HG02610 (cell line): ENCODE measurements around the gene SLC5A11.
"Not testable (repeated sequence)": the region's sequence is repeated elsewhere in the genome, so short reads cannot be mapped to it uniquely, and the experiment has no call there.

ENCODE experiments used
- ATAC-seq: cut with Tn5 transposase; IDR thresholded peaks from one replicate; pipeline ENCODE4 v1.9.1; 2021; ENCODE audit warnings: mild to moderate bottlenecking, moderate library complexity; ENCODE audit not compliant: unreplicated experiment

Gene SLC5A11

DNA sequence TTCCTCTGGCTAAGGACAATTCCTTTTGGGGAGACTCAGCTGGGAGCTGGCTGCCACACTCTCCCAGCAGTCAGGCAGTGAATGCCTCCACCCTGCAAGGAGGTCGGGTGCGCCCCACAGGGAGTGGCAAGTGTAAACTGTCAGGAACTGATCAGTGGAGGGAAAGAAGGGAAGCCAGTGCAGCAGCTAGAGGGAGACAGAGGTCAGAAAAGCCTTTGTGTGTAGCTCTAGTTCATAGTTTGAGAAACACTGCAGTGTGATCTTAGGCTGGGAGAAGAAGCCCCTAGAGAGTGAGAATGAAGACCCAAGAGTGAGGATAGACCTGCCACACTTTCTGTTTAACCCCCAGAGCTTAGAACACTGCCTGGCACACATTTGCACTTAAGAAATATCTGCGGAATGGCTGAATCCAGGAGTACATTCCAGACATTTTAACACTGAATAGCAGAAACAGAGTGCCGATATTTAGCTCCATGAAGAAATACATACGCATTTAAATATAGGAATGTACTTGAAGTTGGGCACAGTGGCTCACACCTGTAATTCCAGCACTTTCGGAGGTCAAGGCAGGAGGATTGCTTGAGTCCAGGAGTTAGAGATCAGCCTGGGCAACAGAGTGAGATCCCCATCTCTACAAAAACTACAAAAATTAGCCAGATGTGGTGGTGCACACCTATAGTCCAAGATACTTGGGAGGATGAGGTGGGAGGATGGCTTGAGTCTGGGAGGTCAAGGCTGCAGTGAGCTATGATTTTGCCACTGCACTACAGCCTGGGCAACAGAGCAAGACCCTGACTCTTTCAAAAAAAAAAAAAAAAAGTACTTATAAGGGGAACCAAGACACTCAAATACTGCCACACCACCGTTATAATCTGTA, 11.1 kb upstream of the SLC5A11 start:
- no peak for ATAC-seq

DNA sequence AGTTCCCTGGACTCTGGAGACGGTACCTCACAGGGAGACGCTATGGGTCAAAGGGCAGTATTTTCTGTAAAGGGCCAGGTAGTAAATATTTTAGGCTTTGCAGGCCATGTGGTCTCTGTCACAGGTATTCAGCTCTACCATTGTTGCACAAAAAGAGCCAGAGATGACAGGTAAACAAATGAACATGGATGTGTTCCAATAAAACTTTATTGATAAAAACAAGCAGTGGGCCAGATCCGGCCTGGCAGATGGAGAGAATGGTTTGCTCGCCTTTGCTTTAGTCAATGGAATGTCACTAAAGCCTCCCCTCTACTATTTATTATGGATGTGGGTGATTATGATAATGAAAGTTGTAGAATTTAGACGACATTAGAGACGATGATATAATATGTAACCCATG, 8.9 kb upstream of the SLC5A11 start:
- ATAC-seq = no peak

DNA sequence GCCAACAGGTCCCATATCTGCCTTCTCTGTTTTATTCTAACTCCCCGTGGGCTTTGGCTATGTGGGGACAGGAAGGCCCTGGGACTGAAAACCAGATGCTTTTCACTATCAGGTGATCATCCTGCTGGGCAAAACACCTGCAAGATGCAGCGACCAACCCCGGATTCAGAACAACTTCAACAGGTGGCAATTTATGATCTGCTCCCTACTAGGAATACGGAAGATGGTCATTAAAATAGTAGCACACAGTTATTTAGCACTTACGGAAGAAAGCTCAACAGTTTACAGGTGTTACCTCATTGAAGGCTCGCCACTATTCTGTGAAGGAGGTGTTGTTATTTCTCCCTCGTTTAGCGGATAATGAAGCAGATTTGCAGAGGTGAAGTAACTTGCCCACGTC, 7.8 kb upstream of the SLC5A11 start:
- no peak for ATAC-seq

DNA sequence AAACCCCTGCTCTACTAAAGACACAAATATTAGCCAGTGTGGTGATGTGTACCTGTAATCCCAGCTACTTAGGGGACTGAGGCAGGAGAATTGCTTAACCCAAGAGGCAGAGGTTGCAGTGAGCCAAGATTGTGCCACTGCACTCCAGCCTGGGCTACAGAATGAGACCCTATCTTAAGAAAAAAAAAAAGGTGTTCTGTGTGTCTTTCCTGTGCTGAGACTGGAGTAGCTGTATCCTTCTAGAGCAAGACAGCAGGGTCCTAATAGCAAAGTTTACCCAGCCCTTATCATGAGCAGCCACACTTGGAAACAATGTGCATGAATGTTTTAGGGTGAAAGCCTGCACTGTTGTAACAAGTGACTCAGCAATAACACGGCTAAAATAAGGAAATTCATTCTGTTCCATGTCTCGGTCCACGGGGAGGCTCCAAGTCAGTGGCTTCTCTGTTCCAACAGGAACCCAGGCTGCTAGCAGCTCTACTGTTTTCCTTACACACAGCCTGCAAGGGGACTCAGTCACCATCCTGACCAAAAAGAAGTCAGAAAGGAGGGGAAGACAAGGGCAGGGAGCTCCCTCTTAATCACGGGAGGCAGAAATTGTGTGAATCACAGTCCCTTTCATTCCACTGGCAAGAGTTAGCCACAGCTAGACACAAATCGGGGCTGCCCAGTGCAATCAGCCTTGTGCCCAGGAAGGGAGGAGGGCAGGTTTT, 7.1 kb upstream of the SLC5A11 start:
- no peak for ATAC-seq

DNA sequence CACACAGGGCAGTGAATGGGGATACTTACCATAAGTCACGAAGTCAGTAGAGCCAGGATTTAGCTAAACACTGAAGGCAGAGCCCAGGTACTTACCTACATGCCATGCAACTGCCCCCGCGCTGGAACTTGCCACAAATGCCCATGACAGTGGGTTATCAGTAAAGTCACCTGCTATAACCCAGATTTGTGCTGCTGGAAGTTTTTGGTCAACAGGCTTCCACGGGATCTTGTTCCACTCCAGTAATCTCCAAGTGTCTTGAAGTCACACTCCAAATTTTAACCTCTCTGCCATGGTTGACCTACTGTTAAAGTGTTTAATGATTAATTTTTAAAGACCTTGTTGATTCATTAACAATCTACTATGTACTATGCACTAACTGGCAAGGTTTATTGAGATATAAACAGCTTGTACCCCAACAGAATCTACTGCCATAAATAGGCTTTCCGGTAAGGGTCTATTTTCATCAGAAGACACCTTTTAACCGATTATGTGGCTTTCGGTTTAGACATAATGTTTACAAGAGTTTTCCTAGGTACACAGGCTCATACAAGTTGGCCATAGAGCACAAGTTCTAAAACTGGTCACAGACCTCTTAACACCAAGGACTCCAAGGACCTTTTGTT, 6.3 kb upstream of the SLC5A11 start:
- ATAC-seq = no peak

DNA sequence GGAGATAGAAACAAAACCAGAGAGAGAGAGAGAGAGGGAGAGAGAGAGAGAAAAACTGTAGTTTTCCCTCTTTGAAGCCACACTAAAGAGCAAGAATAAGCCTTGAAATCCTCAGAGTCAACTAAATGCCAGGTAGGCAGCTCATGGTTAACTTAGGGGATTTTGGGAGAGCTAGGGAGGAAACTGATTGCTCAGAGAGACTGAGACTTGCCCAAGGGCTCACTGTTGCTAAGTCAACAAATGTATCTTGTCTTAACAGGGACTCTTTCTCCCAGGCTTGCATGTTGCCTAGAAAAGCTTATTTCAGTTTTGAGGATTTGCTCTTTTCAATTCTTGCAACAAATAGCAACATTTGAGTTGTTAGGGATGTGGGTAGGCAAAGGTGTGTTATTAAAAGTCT, 4.5 kb upstream of the SLC5A11 start:
- ATAC-seq = no peak

DNA sequence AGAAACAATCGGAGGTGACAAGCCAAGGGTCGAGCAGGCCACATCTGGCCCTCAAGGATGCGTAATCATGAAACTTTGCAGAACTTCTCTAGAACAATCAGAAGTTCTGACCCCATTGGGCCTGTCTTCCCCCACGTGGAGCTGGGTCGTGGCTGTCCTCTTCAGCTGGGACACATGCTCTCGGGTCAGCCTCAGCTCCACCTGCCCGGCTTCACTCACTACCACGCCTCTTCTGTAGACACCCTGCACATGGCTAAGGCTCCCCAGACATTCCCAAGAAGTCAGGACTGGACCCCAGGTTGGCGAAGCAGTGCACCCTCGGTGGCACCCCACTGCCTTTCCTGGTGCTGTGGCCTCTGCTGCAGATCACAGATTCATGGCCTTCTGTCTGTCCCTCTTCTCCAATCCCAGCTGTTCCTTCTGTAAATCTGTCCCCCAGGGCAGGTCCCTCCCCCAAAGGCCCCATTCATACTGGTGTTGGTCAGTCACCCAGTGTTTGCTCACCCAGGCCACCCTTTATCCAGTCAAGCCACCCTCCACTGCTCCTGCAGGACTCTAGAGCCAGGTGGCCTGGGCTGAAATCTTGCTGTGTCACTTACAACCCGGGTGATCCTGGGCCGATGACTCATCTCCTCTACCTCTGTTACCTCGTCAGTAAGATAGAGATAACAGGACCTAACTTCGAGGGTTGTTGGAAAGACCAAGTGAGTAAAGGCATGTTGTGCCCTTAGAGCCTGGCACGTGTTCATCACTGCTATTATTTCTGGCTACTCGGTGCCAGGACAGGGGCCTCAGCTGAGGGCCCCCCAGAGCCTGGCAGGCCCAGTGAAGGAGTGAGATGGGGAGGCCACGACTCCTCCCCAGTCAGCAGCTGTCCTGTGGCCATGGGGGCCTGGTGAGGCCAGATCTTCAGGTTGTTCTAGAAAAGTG, 1.4 kb upstream of the SLC5A11 start:
- ATAC-seq = no peak

DNA sequence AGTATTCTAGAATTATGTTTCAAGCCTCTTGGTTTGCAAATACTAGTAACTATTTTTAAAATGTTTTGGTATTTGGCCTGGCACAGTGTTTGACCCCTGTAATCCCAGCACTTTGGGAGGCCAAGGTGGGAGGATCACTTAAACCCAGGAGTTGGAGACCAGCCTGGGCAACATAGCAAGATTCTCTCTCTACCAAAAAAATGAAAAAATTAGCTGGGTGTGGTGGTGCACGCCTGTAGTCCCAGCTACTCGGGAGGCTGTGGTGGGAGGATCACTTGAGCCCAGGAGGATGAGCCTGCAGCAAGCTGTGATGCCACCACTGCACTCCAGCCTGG, 765 bp upstream of the SLC5A11 start:
- ATAC-seq = not testable (repeated sequence)

DNA sequence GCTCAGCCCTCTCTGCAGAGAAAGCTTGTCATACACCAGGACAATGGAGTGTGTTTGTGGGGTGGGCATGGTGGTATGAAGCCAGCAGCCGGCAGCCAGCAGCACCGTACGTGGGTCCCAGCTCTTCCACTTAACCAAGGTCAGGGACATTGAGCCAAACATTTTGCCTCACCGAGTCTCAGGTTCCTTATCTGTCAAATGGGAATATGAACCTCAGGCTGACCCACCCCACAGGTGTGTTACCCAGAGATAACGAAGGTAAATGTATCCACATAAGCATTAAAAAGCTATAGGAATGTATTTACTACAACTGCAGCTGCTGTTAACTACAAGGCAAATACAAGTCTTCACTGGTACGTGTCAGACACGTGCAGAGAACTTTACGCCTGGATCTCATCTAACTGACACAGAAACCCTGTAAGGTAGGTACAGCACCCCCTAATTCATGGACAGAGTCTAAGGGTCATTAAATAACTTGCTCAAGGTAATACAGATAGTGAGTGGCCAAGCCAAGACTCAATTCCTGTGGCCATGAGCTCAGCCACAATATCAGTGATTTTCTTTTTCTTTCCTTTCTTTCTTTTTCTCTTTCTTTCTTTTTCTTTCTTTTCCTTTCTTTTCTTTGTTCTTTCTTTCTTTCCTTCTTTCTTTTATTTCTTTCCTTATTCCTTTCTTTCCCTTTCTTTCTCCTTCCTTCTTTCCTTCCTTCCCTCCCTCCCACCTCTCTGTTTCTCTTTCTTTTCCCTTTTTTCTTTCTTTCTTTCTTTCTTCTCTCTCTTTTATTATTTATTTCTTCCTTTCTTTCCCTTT, 990 bp downstream of the SLC5A11 start:
- no peak for ATAC-seq

DNA sequence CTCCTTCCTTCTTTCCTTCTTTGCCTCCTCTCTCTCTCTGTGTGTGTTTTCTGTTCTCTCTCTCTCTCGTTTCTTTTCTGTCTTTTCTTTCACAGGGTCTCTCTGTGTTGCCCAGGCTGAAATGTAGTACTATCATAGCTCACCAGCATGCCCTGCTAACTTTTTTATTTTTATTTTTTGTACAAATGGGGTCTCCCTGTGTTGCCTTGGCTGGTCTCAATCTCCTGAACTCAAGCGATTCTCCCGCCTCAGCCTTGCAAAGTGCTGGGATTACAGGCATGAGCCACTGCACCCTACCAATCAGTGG, 1.5 kb downstream of the SLC5A11 start:
- ATAC-seq = no peak

DNA sequence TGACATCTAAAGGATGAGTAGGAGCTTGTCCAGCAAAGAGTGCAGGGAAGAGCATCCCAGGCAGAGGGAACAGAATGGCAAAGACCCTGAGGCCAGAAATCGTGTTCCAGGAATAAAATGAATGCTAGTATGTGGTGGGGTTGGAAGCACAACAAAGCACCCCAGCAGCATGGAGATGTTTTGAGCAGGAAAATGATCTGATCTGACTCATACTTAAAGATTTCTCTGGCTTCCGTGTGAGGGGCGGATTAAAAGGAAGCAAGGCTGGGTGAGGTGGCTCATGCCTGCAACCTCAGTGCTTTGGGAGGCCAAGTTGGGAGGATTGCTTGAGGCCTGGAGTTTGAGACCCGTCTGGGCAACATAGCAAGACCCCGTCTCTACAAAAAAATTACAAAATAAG, 2.3 kb downstream of the SLC5A11 start:
- no peak for ATAC-seq

DNA sequence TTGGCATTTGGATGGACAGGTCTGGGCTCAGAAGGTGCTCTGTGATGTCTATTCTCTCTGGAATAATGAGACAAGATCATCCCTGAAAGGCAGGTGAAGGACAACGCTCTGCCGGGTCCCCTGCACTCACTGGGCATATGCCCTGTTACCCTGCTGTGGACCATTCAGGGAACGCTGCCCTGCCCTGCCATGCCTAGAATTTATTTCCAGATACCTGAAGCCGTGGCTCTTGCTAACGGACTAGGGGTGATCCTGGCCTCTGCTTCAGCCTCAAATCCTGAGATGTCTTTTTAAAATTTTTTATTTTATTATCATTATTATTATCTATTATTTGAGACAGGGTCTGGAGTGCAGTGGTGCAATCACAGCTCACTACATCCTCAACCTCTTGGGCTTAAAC, 3.9 kb downstream of the SLC5A11 start:
- ATAC-seq = no peak

DNA sequence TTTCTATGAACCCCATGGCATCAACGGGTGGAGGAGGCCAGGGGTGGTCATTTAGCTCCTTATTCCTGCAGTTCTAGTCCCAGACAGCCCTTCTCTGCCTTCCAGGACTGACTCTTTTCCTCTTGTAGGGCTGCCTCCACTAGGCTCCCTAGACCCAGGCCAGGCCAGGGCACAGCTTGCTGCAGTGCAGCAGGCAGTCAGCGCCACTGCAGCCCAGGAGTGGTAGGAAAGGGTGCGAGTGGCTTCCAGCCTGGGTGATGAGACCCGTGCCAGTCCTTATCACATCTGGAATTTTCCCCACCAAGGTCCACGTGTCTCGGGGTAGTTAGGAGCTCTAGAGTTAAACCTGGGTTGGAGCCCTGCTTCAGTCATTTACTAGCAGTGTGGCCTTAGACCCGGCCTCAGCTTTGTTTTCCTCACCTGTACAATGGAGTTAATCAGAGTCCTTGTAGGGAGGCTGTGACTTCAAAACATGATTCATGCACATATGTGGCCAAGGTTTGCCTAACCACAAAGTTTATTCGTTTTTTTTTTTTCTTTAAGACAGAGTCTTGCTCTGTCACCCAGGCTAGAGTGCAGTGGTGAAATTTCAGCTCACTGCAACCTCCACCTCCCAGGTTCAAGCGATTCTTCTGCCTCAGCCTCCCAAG, 4.7 kb downstream of the SLC5A11 start:
- ATAC-seq = no peak

DNA sequence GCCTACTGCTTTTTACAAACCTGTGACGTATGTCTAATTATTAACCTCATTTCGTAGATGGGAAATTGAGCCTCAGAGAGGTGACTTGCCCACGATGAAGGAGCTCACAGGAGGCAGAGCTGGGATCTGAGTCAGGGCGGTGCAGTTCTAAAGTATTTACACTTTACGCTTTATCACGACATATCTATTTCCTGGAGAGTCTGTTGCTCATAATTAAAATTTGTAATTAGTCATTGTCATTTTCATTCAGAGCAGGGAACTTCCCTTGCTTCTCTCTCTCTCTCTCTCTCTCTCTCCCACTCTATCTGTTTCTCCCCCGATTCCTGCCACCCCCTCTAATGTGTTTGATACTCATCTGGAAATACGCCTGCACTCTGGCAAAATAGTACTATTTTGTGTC, 5.9 kb downstream of the SLC5A11 start:
- no peak for ATAC-seq

DNA sequence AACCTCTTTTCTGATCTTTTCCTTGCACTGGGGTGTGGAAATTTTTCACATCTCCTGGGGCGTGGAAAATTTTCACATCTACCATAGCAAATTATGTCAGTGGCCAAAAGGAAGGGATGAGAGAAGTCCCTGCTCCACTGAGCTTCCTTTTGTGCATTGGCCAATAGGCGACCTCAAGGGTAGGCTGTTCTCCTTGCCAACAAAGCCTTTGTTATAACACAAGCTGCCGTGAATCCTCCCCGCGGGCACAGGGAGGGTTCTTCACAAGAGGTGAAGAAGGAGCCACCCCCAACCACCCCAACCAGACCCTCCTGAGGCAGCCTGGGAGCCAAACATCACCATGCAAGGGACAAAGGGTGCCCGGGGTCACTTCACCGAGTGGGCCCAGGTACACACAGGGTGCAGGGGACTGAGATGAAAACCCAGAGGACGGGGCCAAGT, 6.5 kb downstream of the SLC5A11 start:
- no peak for ATAC-seq

DNA sequence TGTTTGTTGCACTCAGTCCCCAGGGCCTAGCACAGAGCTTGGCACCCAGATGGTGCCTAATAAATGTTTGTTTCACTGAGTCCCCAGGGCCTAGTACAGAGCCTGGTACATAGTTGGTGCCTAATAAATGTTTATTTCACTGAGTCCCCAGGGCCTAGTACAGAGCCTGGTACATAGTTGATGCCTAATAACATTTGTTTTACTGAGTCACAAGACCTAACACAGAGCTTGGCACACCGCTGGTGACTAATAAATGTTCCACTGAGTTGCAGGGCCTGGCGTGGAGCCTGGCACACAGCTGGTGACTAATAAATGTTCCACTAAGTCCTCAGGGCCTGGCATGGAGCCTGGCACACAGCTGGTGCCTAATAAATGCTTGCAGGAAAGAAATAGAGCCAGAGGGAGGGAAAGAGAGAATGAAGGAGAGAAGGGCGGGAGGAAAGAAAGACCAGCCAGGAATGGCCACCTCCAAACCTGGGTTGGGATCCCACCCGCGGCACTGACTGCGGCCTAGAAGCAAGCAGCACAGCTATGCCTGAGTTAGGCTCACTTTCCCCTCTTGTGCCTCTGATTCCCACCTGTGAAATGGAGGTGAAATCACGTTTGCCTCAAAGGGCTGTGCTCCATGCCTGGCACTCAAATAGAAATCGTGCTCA, 7.5 kb downstream of the SLC5A11 start:
- no peak for ATAC-seq

DNA sequence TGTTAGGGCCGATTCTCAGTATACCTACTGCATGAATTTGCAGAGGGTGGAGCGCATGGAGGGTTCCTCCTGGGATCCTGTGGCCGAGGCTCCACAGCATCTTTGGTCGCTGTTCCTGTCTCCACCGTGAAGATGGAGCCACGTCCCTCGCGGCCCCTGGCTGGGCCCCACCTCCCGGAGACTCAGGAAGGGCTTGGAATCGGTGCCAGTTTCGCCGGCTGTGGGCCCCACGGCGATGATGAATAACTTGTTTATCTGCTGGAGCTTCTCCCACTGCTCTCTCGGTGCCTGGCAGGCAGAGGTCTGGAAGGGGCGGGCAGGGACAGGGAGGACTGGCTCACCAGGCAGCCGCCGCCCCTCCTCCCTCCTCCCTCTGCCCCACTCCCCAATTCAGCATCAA, 8.1 kb downstream of the SLC5A11 start:
- ATAC-seq = no peak

DNA sequence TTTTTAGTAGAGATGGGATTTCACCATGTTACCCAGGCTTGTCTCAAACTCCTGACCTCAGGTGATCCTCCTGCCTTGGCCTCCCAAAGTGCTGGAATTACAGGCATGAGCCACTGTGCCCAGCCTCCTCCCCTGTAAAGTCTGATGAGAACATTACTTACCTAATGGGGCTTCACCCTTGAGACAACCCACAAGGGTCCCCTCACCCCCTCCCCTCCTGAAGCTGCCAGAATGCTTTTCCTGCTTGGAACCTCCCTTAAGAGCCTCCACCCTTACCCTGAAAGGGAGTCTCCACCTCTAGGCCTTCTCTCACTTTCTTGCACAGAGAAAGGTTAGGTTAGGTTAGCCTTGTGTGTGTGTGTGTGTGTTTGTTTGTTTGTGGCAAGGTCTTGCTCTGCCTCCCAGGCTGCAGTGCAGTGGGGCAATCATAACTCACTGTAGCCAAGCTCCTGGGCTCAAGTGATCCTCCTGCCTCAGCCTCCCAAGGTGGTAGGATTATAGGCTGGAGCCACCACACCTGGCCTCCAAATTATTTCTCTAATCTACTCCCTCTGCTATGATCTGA, 8.9 kb downstream of the SLC5A11 start:
- ATAC-seq = no peak

DNA sequence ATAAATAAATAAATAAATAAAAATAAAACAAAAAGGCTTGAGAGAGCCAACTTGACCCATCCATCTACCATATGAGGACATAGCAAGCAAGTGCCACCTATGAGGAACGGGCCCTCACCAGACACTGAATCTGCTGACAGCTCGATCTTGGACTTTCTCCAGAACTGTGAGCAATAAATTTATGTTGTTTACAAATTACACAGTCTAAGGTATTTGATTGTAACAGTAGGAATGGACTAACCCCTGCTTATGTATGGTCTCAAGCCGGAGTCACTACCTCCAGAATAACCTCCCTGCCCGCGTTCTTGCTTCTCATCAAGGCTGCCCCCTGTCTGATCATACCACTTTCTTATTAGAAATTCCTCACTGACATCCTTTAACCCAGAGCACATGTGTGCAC, 9.9 kb downstream of the SLC5A11 start:
- no peak for ATAC-seq
